ENCODE results near the gene ADAMTSL5. TPM values are rescaled to one million over a fixed set of nuclear protein-coding genes. Genes with fewer than 3 reads are reported as not detected.

The ADAMTSL5 gene
- polyA plus RNA-seq, 1 donor from 2014 or later: not detected

DNA sequence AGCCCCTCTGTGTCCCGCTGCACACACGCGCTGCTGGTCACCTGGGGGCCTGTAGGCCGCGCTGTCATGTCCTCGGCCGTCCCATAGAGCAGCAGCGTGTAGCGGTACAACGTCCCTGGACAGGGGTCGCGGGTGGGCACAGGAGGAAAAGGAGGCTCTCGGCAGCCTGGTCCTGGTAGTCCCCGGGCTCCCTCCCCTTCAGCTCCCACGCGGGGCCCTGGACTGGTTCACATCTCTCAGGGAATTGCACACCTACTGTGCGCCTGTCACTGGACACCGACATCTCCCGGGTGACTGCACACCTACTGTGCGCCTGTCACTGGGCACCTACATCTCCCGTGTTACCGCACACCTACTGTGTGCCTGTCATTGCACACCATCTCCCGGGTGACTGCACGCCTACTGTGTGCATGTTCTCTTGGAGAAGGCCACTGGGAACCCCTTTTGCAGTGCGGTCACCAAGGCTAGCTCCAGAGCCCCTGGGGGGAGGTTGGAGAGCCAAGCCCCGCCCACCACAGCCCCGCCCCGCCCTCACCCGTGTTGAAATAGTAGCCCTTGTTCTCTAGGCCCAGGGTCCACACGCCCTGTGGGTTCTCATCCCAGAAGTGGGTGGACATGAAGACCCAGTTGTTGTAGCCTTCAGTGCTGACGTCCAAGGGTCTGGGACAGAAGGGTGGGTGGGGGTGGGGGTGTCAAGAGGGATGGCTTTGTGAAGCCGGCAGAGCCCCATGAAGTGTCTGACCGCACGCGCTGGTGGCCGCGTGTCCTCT lies 30.3 kb downstream of the ADAMTSL5 start:
- H3K27me3 ChIP-seq (ENCODE audit: insufficient read depth, low read depth, low read length): no peaks in the 10 kb centered on the region
- no peaks in the 10 kb centered on the region for H3F3A ChIP-seq (ENCODE audit: insufficient read depth, low read length, poor library complexity, severe bottlenecking)
- H3K9ac ChIP-seq (ENCODE audit: low read length): no peak overlapping the region
- H2AFZ ChIP-seq (ENCODE audit: low read depth, low read length): no peak overlapping the region
- no peak overlapping the region for H3K27ac ChIP-seq (ENCODE audit: low read length)
- no peaks in the 10 kb centered on the region for H3K36me3 ChIP-seq (ENCODE audit: insufficient read depth, low read length)
- H3K4me3 ChIP-seq (ENCODE audit: low read length): no peak overlapping the region
- H3K9me3 ChIP-seq (ENCODE audit: low read length): no peaks in the 10 kb centered on the region
- no peaks in the 10 kb centered on the region for H4K20me1 ChIP-seq (ENCODE audit: insufficient read depth)
- H3K9me2 ChIP-seq (ENCODE audit: insufficient read depth, low read length): no peaks in the 10 kb centered on the region
- no peak overlapping the region for H3K4me2 ChIP-seq (ENCODE audit: low read length)
- no peak for TF ChIP-seq POLR2AphosphoS5 (IDR thresholded peaks at IDR 0.05)
- TF ChIP-seq EZH2 (IDR thresholded peaks at IDR 0.05; ENCODE audit: borderline replicate concordance, insufficient read depth, low read length, poor library complexity, severe bottlenecking): no peak
- TF ChIP-seq RAD21 (conservative IDR thresholded peaks at IDR 0.05): no peak
- TF ChIP-seq MXI1 (conservative IDR thresholded peaks at IDR 0.05; ENCODE audit: poor library complexity, severe bottlenecking): no peak
- no peaks in the 10 kb centered on the region for H3K79me2 ChIP-seq (replicated peaks; ENCODE audit: insufficient read depth, low read length)

DNA sequence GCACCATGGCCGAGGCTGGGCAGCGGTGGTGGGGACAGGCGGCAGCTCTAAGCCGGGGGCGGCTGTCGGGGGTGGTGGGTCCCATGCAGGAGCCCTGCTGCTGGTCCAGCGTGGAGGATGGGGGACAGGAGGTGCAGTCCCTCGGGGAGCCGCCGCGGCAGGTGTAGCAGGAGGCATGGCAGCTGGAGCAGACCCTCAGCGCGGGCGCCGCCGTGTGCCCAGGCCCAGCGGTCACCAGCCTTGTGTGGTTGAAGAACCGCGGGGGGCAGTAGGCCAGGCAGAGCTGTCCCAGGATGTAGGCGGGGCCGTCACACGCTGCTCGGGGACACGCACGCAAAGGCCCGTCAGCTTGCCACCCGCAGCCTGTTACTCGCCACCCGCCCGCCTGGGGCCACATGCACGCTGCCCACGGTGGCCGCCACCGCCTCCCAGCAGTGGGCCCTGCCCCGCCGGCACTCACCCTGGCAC lies 30.9 kb downstream of the ADAMTSL5 start:
- TF ChIP-seq, protein P1, sequence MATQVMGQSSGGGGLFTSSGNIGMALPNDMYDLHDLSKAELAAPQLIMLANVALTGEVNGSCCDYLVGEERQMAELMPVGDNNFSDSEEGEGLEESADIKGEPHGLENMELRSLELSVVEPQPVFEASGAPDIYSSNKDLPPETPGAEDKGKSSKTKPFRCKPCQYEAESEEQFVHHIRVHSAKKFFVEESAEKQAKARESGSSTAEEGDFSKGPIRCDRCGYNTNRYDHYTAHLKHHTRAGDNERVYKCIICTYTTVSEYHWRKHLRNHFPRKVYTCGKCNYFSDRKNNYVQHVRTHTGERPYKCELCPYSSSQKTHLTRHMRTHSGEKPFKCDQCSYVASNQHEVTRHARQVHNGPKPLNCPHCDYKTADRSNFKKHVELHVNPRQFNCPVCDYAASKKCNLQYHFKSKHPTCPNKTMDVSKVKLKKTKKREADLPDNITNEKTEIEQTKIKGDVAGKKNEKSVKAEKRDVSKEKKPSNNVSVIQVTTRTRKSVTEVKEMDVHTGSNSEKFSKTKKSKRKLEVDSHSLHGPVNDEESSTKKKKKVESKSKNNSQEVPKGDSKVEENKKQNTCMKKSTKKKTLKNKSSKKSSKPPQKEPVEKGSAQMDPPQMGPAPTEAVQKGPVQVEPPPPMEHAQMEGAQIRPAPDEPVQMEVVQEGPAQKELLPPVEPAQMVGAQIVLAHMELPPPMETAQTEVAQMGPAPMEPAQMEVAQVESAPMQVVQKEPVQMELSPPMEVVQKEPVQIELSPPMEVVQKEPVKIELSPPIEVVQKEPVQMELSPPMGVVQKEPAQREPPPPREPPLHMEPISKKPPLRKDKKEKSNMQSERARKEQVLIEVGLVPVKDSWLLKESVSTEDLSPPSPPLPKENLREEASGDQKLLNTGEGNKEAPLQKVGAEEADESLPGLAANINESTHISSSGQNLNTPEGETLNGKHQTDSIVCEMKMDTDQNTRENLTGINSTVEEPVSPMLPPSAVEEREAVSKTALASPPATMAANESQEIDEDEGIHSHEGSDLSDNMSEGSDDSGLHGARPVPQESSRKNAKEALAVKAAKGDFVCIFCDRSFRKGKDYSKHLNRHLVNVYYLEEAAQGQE (IDR thresholded peaks at IDR 0.05; ENCODE audit: borderline replicate concordance): no peak
- TF ChIP-seq EZH2 (IDR thresholded peaks at IDR 0.05; ENCODE audit: borderline replicate concordance, insufficient read depth, low read length, poor library complexity, severe bottlenecking) (no peak), RAD21 (conservative IDR thresholded peaks at IDR 0.05) (no peak), EP300 (conservative IDR thresholded peaks at IDR 0.05; ENCODE audit: poor library complexity, severe bottlenecking) (no peak), MXI1 (conservative IDR thresholded peaks at IDR 0.05; ENCODE audit: poor library complexity, severe bottlenecking) (no peak), SMC3 (conservative IDR thresholded peaks at IDR 0.05; ENCODE audit: poor library complexity) (no peak), TAF1 (IDR thresholded peaks at IDR 0.05; ENCODE audit: low read depth) (no peak), CTCF (IDR thresholded peaks at IDR 0.05; ENCODE audit: poor library complexity, severe bottlenecking) (no peak)
- no peaks in the 10 kb centered on the region for H3F3A ChIP-seq (ENCODE audit: insufficient read depth, low read length, poor library complexity, severe bottlenecking)
- no peaks in the 10 kb centered on the region for H3K79me2 ChIP-seq (replicated peaks; ENCODE audit: insufficient read depth, low read length)
- no peak overlapping the region for H3K27ac ChIP-seq (ENCODE audit: low read length)
- H4K20me1 ChIP-seq (ENCODE audit: insufficient read depth): no peaks in the 10 kb centered on the region
- no peaks in the 10 kb centered on the region for H3K9me3 ChIP-seq (ENCODE audit: low read length)
- H3K9ac ChIP-seq (ENCODE audit: low read length): no peak overlapping the region
- no peak overlapping the region for H2AFZ ChIP-seq (ENCODE audit: low read depth, low read length)
- no peak overlapping the region for H3K4me2 ChIP-seq (ENCODE audit: low read length)
- H3K36me3 ChIP-seq (ENCODE audit: insufficient read depth, low read length): no peaks in the 10 kb centered on the region
- no peak overlapping the region for H3K4me3 ChIP-seq (ENCODE audit: low read length)
- H3K9me2 ChIP-seq (ENCODE audit: insufficient read depth, low read length): no peaks in the 10 kb centered on the region
- H3K27me3 ChIP-seq (ENCODE audit: insufficient read depth, low read depth, low read length): no peaks in the 10 kb centered on the region

Measured in neural cell (in vitro differentiated cells).